Omental fat pad (tissue), 4 donors: ENCODE measurements around the gene OCIAD2. TPM values are rescaled to one million over a fixed set of nuclear protein-coding genes. Genes with fewer than 3 reads are reported as not detected.

Experiments used
- ATAC-seq: fragments of 150-250 bp; one replicate; pipeline ENCODE4 v1.9.1; 2016; ENCODE audit warnings: mild to moderate bottlenecking, moderate library complexity; ENCODE audit not compliant: low FRiP score
- DNase-seq: peaks from one replicate; pipeline ENCODE4 v3.0.0-alpha.2; 2019; ENCODE audit warnings: low spot score
- CTCF ChIP-seq, 3 donors: fragments of 450-650 bp; IDR thresholded peaks; one replicate each; pipeline ENCODE4 v1.5.1; 2016 to 2017; ENCODE audit warnings: antibody characterized with exemption in 3 of 3, mild to moderate bottlenecking in 3 of 3, moderate library complexity in 2 of 3
- total RNA-seq, 4 donors: library from RNA; depleted of rRNA; stranded (reverse); fragments of >200 nt; gene quantifications; one replicate each; pipeline ENCODE4 v1.1.0, GENCODE V29; 2016

The OCIAD2 gene
- 10 to 100 TPM in 1 of 4 donors, 1 to 10 TPM in 3; 2.8 to 24.3 (median 4.5) TPM for total RNA-seq

DNA sequence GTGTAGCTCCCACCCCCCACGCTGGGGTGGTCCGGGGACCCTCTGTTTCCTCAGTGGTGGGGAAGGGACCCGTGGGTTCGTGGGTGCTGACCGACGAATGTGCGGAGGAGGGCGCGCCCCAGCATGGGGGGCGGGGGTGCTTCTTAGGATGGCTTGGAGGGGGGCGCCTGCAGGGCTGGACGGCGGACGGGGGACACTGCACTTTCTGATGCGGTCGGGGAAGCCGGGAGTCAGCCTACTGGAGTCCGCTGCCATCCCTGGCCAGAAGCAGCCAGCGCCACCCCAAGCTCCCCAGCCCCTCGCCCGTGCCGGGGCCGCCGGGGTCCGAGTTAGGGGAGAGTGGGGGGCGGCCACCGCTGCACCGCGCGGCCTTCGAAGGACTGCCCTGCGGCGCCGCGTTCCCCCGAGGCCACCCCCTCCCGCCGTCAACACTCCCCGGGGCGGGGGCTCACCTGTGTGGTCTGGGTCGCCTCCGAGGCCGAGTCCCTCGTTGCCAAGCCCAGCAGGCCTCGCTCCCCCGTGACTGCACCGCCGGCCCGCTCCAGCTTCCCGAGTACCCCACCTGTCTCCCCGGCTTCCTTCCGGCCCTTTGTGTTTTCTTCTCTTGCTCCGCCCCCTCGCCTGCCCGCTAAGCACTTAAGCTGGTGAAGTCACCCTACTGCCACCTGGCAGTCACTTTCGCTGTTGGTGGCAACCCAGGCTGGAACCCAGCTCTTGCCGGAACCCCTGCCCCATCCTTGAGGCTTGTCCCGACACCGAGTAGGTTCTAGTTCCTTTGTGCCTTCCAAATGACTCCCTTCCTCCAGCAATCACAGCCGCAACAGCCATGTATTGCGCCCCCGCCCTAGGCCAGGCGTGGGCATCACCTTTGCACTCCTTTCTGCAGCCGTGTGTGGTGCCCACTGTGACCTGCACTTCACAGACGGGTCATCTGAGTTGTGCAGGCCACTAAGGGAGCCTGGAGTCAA lies at the start of gene OCIAD2:
OCIAD2 (minus strand) TSS at position 569 of the 968 bp plus-strand sequence. CDS start 2,225 bp downstream, outside the sequence.
- DNase-seq (no peak), ATAC-seq (peak; percentile 34)
- TF ChIP-seq CTCF (IDR thresholded peaks at IDR 0.05) = no peak

DNA sequence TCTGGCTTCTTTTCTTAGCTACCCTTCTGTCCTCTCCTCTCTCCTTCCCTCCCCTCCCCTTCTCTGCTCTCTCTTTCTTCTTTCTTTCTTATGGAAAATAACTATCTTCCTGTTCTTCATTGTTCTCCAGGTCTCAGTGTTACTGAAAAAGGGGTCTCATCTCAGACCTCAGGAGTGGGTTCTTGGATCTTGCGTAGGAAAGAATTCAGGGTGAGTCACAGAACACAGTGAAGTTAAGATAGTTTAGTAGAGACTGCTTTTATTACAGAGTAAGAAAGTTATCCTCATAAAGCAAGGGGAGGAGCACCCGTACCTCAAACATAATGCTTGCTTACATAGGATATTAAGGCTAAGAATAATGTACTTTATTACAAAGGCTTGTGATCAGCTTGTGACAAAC lies 47.7 kb upstream of the OCIAD2 start:
- no peak for TF ChIP-seq CTCF (IDR thresholded peaks at IDR 0.05)
- DNase-seq (no peak), ATAC-seq (no peak)

DNA sequence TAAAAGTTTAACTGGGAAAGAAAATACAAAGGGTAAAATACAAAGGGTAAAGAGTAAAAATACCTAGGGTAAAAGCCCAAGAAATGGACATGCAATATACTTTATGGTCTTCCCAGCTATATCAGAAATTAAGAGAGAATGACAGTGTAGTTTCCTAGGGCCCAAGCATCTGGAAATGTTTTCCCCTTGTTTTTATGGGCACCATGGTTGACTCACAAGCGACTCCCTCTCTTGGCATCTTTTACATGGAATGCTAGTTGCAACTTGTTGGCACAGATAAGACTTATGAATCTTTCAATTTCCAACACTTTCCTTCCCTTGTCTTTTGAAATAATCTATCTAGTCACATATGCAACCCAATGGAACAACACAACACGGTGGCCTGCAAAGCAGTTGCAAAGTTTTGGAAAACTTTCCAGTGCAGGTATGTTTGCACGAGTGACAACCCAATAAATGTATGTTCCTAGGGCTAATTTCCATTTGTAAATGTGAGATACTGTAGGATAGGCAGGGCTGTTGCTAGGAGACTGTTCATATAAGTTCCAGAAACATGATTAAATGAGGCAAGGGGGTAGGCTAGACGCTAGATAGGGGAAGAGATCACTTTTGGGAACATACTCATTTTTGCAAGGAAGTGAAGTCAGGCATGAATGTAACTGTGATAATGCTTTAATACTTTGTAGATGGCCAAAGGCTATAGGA lies 43.1 kb upstream of the OCIAD2 start:
- TF ChIP-seq CTCF (IDR thresholded peaks at IDR 0.05) = no peak
- ATAC-seq (no peak), DNase-seq (no peak)

GRCh38 chr4:48949086-48949485 lies 42.5 kb upstream of the OCIAD2 start:
- DNase-seq (no peak), ATAC-seq (no peak)
- TF ChIP-seq CTCF (IDR thresholded peaks at IDR 0.05) = no peak

DNA sequence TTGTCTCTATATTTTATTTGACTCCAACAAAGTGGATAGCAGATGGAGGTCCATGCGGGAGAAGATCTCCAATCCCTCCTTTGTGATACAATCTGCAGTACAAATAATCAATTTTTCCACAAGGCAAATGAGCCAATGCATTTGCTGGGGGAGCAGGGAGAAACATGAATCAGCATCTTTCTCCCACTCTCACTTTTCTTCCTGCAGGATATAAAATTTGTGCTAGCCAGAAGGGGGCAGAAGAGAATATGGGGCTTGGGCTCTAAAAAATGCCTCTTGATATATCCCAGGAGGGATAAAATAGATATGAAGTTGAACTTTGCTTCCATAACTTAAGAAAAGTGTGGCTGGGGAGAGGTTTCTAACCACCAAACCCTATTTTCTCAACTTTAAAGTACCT lies 41.2 kb upstream of the OCIAD2 start:
- TF ChIP-seq CTCF (IDR thresholded peaks at IDR 0.05) = no peak
- ATAC-seq = no peak
- DNase-seq = no peak

- no peak for TF ChIP-seq CTCF (IDR thresholded peaks at IDR 0.05)
- ATAC-seq = no peak
- DNase-seq = no peak
Measured at GRCh38 chr4:48945981-48946380, 39.4 kb upstream of the OCIAD2 start.
